Astrocyte (in vitro differentiated cells and primary cell): ENCODE measurements around the gene DKC1. TPM values are rescaled to one million over a fixed set of nuclear protein-coding genes. Genes with fewer than 3 reads are reported as not detected.

ENCODE experiments used
- DNase-seq: peaks from one replicate; pipeline ENCODE4 v3.0.0-alpha.2; 2010; ENCODE audit warnings: low read depth
- FAIRE-seq: peaks from 2 replicates; lab custom pipeline; 2011; peaks lifted over from hg19 to GRCh38; lab: Jason Lieb, UNC
- H2AFZ ChIP-seq: 2 replicates; pipeline ENCODE4 v1.6.0; 2012; ENCODE audit warnings: low read depth, low read length, inconsistent platforms
- H3K27ac ChIP-seq: 2 replicates; pipeline ENCODE4 v1.5.1; 2011; ENCODE audit warnings: low read depth, low read length, inconsistent platforms
- H3K27me3 ChIP-seq: 2 replicates; pipeline ENCODE4 v1.6.0; 2011; ENCODE audit warnings: low read length, inconsistent platforms; ENCODE audit not compliant: insufficient read depth
- H3K36me3 ChIP-seq: 2 replicates; pipeline ENCODE4 v1.5.1; 2011; ENCODE audit warnings: low read length, inconsistent platforms; ENCODE audit not compliant: insufficient read depth
- H3K4me1 ChIP-seq: 2 replicates; pipeline ENCODE4 v1.5.1; 2011; ENCODE audit warnings: low read length, inconsistent platforms; ENCODE audit not compliant: insufficient read depth
- H3K4me2 ChIP-seq: 2 replicates; pipeline ENCODE4 v1.6.0; 2012; ENCODE audit warnings: low read length, inconsistent platforms
- H3K4me3 ChIP-seq: 2 replicates; pipeline ENCODE4 v1.5.1; 2011; ENCODE audit warnings: low read depth, mild to moderate bottlenecking, low read length, inconsistent platforms; ENCODE audit not compliant: insufficient read depth
- H3K79me2 ChIP-seq: 2 replicates; pipeline ENCODE4 v1.6.0; 2012; ENCODE audit warnings: mild to moderate bottlenecking, low read length, inconsistent platforms; ENCODE audit not compliant: insufficient read depth
- H3K9ac ChIP-seq: 2 replicates; pipeline ENCODE4 v1.6.0; 2012; ENCODE audit warnings: mild to moderate bottlenecking, low read length, inconsistent platforms
- H3K9me3 ChIP-seq: 2 replicates; pipeline ENCODE4 v1.5.1; 2012; ENCODE audit warnings: low read depth, mild to moderate bottlenecking, low read length, inconsistent platforms; ENCODE audit not compliant: insufficient read depth
- H4K20me1 ChIP-seq: 2 replicates; pipeline ENCODE4 v1.6.0; 2012; ENCODE audit warnings: low read length, inconsistent platforms; ENCODE audit not compliant: insufficient read depth
- H3K27ac Mint-ChIP-seq: one replicate; pipeline ENCODE4 v1.8.0; 2021; ENCODE audit warnings: mild to moderate bottlenecking, mixed read lengths; ENCODE audit not compliant: unreplicated experiment
- H3K27me3 Mint-ChIP-seq: one replicate; pipeline ENCODE4 v1.8.0; 2021; ENCODE audit warnings: low read depth, mixed read lengths; ENCODE audit not compliant: unreplicated experiment
- H3K36me3 Mint-ChIP-seq: one replicate; pipeline ENCODE4 v1.8.0; 2021; ENCODE audit warnings: low read depth, mixed read lengths; ENCODE audit not compliant: unreplicated experiment
- H3K4me1 Mint-ChIP-seq: one replicate; pipeline ENCODE4 v1.8.0; 2021; ENCODE audit warnings: low read depth, mixed read lengths; ENCODE audit not compliant: unreplicated experiment
- H3K4me3 Mint-ChIP-seq: one replicate; pipeline ENCODE4 v1.8.0; 2021; ENCODE audit warnings: mild to moderate bottlenecking, moderate library complexity, mixed read lengths; ENCODE audit not compliant: unreplicated experiment
- H3K9me3 Mint-ChIP-seq: one replicate; pipeline ENCODE4 v1.8.0; 2021; ENCODE audit warnings: mild to moderate bottlenecking, mixed read lengths; ENCODE audit not compliant: unreplicated experiment
- EZH2 ChIP-seq: IDR thresholded peaks from 2 replicates; pipeline ENCODE4 v1.6.1; 2012; ENCODE audit warnings: mild to moderate bottlenecking, low read length, inconsistent platforms; ENCODE audit not compliant: insufficient read depth
- total RNA-seq: library from RNA; stranded (reverse); gene quantifications from 2 replicates; pipeline ENCODE4 v1.2.1, GENCODE V29; 2021
- TF ChIP-seq, protein P1 (sequence below): IDR thresholded peaks from 2 replicates; pipeline ENCODE4 v1.5.1; 2011; ENCODE audit warnings: low read depth, mild to moderate bottlenecking, inconsistent platforms, low read length, moderate library complexity; ENCODE audit not compliant: insufficient read depth

The DKC1 gene
- total RNA-seq, 1 donor from 2014 or later = 60.5 TPM

DNA sequence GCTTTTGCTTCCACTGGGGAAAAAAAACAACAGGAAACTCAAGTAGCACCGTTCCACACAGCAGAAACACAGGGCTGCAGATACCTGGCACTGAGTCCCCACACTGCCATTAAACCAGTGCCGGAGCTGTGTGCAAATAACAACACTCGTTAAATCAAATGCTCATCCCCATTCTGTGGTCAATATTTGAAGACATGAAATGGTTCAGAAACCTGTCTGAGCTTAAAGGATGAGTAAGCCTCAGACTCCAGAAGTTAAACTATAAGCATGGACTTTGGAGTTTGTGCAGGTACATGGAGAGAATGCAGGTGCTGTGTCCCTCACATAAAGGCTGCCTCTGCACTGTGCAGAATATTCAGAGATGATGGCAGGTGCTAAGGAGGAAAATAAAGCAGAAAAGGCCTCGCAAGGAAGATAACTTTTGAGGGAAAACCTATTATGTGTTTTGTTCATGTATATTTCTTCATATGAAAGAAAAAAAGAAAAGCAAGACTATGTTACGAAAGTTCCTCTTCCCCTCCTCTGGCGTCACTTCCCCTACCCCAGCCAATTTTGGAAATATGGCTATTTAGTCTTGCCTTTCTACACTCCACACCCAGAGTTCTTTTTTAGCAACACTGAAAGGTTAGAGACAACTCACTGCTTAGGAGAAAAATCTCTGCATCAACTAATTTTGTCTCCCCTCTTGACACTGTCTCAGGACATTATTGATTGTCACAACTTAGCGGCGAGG lies 38.0 kb downstream of the DKC1 start:
- H3K9me3 Mint-ChIP-seq = no peaks in the 10 kb centered on the region
- peaks cover 16% of the 10 kb centered on the region for H3K4me1 Mint-ChIP-seq
- Histone ChIP-seq H3K9me3 (no peaks in the 10 kb centered on the region), H3K9ac (no peak overlapping the region), H3K79me2 (no peaks in the 10 kb centered on the region), H3K4me3 (no peak overlapping the region), H3K4me2 (no peak overlapping the region), H2AFZ (no peak overlapping the region), H3K4me1 (peaks cover 14% of the 10 kb centered on the region), H3K27me3 (no peaks in the 10 kb centered on the region), H4K20me1 (no peaks in the 10 kb centered on the region), H3K36me3 (no peaks in the 10 kb centered on the region), H3K27ac (no peak overlapping the region)
- FAIRE-seq (no peak), DNase-seq (no peak)
- H3K36me3 Mint-ChIP-seq = no peaks in the 10 kb centered on the region
- no peak for TF ChIP-seq EZH2
- TF ChIP-seq, protein P1, sequence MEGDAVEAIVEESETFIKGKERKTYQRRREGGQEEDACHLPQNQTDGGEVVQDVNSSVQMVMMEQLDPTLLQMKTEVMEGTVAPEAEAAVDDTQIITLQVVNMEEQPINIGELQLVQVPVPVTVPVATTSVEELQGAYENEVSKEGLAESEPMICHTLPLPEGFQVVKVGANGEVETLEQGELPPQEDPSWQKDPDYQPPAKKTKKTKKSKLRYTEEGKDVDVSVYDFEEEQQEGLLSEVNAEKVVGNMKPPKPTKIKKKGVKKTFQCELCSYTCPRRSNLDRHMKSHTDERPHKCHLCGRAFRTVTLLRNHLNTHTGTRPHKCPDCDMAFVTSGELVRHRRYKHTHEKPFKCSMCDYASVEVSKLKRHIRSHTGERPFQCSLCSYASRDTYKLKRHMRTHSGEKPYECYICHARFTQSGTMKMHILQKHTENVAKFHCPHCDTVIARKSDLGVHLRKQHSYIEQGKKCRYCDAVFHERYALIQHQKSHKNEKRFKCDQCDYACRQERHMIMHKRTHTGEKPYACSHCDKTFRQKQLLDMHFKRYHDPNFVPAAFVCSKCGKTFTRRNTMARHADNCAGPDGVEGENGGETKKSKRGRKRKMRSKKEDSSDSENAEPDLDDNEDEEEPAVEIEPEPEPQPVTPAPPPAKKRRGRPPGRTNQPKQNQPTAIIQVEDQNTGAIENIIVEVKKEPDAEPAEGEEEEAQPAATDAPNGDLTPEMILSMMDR = no peak
- H3K4me3 Mint-ChIP-seq = no peak overlapping the region
- H3K27me3 Mint-ChIP-seq = no peaks in the 10 kb centered on the region
- no peak overlapping the region for H3K27ac Mint-ChIP-seq

DNA sequence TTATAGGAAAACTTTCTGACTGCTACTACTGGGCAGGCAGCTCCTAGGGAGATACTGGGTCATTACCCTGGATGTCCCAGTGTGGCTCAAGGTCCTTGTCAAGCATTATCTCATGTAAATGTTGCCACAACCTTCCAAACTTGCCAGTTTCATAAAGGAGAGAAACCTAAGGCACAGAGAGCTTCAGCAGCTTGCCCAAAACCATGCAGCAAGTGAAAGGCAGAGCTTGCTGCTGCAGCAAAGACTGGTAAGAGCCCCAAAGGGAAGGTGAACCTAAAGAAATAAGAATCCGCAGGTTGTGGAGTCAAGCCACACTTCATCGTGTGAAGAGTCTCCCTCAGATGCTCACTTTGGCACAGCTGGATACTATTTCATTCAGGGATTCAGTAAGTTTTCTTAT lies 40.3 kb downstream of the DKC1 start:
- Histone ChIP-seq H3K4me2 (no peak overlapping the region), H3K79me2 (no peaks in the 10 kb centered on the region), H3K27ac (no peak overlapping the region), H3K9ac (no peak overlapping the region), H3K9me3 (no peaks in the 10 kb centered on the region), H3K36me3 (no peaks in the 10 kb centered on the region), H3K4me1 (peaks cover 15% of the 10 kb centered on the region), H3K27me3 (no peaks in the 10 kb centered on the region), H2AFZ (no peak overlapping the region), H3K4me3 (no peak overlapping the region), H4K20me1 (no peaks in the 10 kb centered on the region)
- Mint-ChIP-seq H3K36me3 (no peaks in the 10 kb centered on the region), H3K4me1 (peaks cover 9% of the 10 kb centered on the region), H3K27ac (no peak overlapping the region), H3K9me3 (peaks cover 6% of the 10 kb centered on the region), H3K27me3 (no peaks in the 10 kb centered on the region), H3K4me3 (no peak overlapping the region)
- TF ChIP-seq, protein P1 = no peak
- TF ChIP-seq EZH2 = no peak
- DNase-seq (no peak), FAIRE-seq (no peak)

DNA sequence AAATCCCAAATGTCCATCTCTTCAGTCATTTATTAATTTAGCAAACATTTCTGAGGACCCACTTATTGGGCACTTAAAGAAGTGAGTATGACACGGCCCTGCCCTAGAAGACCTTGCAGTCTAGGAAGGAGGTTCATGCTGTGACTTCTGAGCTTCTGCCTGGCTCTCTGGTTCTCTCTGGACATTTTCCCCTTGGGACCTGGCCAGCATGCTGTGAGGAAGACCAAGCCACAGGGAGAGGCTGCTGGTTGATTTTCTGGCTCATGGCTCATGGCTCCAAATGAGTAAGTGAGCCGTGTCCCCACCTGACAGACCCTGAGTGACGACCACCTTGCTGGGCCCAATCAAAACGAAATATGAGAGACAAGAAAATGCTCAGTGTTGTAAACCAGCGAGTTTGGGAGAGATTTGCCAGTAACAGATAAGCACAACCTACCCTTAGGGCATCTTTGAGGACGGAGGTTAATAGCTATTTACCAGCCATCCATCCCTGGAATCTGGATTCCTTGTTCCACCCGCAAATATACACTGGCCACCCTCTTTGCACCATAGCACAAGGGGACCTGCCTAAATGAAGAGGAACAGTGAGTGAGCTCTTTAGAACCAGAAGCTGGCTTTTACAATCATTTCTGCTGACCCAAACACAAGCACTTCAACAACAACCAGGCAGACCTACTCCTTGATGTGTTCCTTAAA lies 41.7 kb downstream of the DKC1 start:
- Histone ChIP-seq H3K9me3 (no peaks in the 10 kb centered on the region), H4K20me1 (no peaks in the 10 kb centered on the region), H3K4me3 (peak overlapping the region; percentile 68), H3K9ac (peak overlapping the region; percentile 76), H3K4me1 (peaks cover 12% of the 10 kb centered on the region), H3K27me3 (no peaks in the 10 kb centered on the region), H3K36me3 (no peaks in the 10 kb centered on the region), H2AFZ (peak overlapping the region; percentile 80), H3K79me2 (no peaks in the 10 kb centered on the region), H3K27ac (no peak overlapping the region), H3K4me2 (peak overlapping the region; percentile 88)
- Mint-ChIP-seq H3K27me3 (no peaks in the 10 kb centered on the region), H3K4me1 (peaks cover 7% of the 10 kb centered on the region), H3K9me3 (peaks cover 6% of the 10 kb centered on the region), H3K27ac (no peak overlapping the region), H3K4me3 (peak overlapping the region; percentile 80), H3K36me3 (no peaks in the 10 kb centered on the region)
- no peak for DNase-seq
- no peak for FAIRE-seq
- no peak for TF ChIP-seq EZH2
- TF ChIP-seq, protein P1 = no peak
